ENCODE results near the gene TMSB4X.
A peak's percentile ranks its signal among the peaks of the same experiment; 100 is the strongest.
"Not testable (repeated sequence)": the region's sequence is repeated elsewhere in the genome, so short reads cannot be mapped to it uniquely, and the experiment has no call there.

Gene TMSB4X

GRCh38 chrX:12976819-12977732 is 2.2 kb downstream of the TMSB4X start:
- peaks cover 19% of the 10 kb centered on the region for H3K4me1 ChIP-seq (ENCODE audit: insufficient read depth, low read length)
- H3K9me3 ChIP-seq (ENCODE audit: control insufficient read depth, insufficient read depth, low read length); H3K36me3 ChIP-seq (ENCODE audit: insufficient read depth, low read length): not testable (repeated sequence)
- peak overlapping the region; percentile 90; the same call in 1 of the 2 replicates for H3K9ac ChIP-seq (ENCODE audit: low read depth, low read length)

DNA sequence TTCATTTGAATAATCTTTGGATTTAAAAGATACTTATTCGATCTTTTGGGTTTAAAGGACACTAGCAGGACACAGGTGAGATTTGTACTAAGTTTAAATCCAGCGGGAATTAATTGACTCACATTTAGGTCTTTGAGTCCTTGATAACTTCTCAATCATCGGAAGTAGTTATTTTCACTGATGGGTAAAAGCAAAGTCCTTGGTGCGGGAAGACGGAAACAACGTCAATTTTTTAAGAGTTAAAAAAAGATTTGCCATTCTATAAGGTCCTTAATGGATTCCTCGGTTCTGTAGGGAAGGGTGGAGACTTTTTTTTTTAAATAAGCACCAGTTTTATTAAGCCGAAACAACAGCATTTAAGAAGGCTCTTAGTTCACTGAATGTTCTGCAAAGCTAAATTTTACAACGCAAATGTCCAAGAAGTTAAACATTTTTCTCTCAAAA is 2.9 kb downstream of the TMSB4X start:
- H3K9ac ChIP-seq (ENCODE audit: low read depth, low read length) = peak overlapping the region; percentile 7; the same call in 1 of the 2 replicates
- H3K9me3 ChIP-seq (ENCODE audit: control insufficient read depth, insufficient read depth, low read length) = no peaks in the 10 kb centered on the region
- peaks cover 4% of the 10 kb centered on the region; the same call in 1 of the 2 replicates for H3K36me3 ChIP-seq (ENCODE audit: insufficient read depth, low read length)
- peaks cover 19% of the 10 kb centered on the region for H3K4me1 ChIP-seq (ENCODE audit: insufficient read depth, low read length)

DNA sequence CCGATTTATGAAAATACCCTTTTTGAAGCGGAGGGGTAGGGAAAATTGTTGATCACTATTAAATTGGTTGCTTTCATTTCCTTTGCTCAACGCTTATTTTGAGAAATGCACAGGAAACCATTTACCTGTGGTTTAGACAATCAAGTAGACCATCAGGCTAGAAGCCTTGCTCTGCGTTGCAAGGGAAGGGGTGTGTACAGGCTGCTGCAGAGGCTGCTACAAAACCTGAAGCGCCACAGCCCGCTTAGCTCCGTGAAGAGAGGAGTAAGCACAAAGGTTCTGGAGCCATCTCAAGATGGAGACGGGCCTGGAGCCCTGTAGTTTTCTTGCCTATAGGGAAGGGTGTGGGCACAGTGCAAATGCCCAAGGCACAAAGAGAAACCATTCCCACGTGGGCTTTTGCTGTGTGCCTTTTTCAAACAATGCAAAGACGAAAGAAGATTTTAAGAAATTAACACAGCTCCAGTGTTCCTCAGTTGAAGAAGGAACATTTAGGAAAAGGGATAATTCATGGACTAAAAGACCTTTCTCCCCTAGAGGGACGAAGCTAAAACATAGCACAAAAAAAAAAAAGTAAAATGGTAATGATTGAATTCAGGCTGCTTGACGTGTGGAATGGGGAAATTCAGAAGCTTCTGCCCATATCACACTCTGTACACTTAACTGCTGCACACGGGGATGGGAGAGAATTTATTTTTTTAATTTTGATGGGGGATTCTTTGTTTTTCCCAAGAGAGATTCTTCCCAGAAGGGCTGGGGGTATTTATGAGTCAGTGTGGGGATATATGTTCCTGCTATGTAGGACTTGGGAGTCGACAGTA is 3.5 kb downstream of the TMSB4X start:
- peaks cover 19% of the 10 kb centered on the region for H3K4me1 ChIP-seq (ENCODE audit: insufficient read depth, low read length)
- no peaks in the 10 kb centered on the region for H3K9me3 ChIP-seq (ENCODE audit: control insufficient read depth, insufficient read depth, low read length)
- peaks cover 4% of the 10 kb centered on the region; the same call in 1 of the 2 replicates for H3K36me3 ChIP-seq (ENCODE audit: insufficient read depth, low read length)
- H3K9ac ChIP-seq (ENCODE audit: low read depth, low read length) = peak overlapping the region; percentile 7; the same call in 1 of the 2 replicates

DNA sequence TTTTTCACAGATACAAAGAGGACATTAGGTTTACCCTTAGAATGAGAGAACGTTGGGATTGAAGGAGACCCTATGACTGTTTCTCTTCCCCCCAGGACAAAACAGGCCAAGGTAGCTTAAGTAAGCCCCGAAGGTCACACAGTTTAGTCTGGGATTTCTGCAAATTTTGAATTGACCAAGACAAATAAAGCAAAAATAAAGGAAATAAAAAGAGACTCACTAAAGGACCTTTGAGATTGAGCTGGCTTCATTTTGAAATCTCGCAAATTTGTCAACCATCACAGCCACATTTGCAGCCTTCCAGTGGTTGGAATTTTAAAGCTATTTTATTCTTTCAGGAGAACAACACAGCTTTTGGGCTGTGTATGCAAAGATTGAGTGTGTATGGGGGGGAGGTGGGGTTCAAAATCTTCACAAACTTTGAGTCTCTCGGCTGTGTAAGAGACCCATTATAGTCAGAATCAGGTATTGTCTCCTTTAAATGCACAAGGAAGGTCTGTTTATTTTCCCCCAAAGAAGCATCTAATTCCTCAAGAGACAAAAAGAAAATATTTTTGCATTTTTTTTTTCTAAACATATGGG is 4.2 kb downstream of the TMSB4X start:
- peaks cover 19% of the 10 kb centered on the region for H3K4me1 ChIP-seq (ENCODE audit: insufficient read depth, low read length)
- H3K9me3 ChIP-seq (ENCODE audit: control insufficient read depth, insufficient read depth, low read length) = no peaks in the 10 kb centered on the region
- peaks cover 4% of the 10 kb centered on the region; the same call in 1 of the 2 replicates for H3K36me3 ChIP-seq (ENCODE audit: insufficient read depth, low read length)
- H3K9ac ChIP-seq (ENCODE audit: low read depth, low read length) = 0 out of 2 replicates have a peak overlapping the region, but pooled peaks have one; percentile 7

DNA sequence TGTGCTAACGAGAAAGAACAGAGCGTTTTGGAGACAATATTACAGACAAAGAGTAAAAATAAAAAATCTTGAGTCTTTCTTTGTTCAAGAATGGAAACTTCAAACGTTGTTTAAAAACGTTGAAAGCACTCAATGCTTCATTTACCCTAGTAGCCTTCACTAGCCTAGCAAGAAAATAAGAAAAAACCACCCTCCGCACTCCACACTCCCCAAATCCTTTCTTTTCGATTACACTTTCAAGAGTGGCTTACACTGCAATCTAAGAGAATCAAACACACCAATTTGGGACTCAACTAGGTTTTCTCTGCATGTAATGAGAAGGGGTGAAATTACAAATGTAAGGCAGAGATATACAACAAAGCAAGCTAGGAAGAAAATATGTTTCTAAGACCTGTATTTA is 4.7 kb downstream of the TMSB4X start:
- Histone ChIP-seq H3K9ac (ENCODE audit: low read depth, low read length) (no peak overlapping the region), H3K36me3 (ENCODE audit: insufficient read depth, low read length) (peaks cover 4% of the 10 kb centered on the region; the same call in 1 of the 2 replicates), H3K4me1 (ENCODE audit: insufficient read depth, low read length) (peaks cover 19% of the 10 kb centered on the region), H3K9me3 (ENCODE audit: control insufficient read depth, insufficient read depth, low read length) (no peaks in the 10 kb centered on the region)

GRCh38 chrX:12980039-12980438 is 5.1 kb downstream of the TMSB4X start:
- H3K4me1 ChIP-seq (ENCODE audit: insufficient read depth, low read length) = peaks cover 19% of the 10 kb centered on the region
- not testable (repeated sequence) for H3K9me3 ChIP-seq (ENCODE audit: control insufficient read depth, insufficient read depth, low read length); H3K36me3 ChIP-seq (ENCODE audit: insufficient read depth, low read length); H3K9ac ChIP-seq (ENCODE audit: low read depth, low read length)

DNA sequence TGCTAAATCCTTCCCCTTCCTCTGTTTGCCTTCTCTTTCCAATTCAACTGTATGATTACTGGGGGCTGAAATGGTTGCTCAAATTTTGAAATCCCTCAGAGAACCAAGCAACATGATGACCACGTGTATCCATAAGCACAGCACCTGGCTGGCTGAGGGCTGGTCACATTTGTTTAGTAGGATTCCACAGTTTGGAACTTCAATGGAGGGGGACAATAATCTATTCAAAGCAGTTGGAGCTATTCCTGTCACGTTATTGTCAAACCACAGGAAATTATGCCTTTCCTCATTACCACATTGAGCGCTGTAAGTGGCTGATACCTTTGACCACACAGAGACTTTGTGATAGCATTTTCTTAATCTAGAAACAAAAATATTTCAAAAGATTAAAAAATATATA is 7.0 kb downstream of the TMSB4X start:
- H3K9ac ChIP-seq (ENCODE audit: low read depth, low read length) = no peak overlapping the region
- peaks cover 2% of the 10 kb centered on the region; the same call in 1 of the 2 replicates for H3K9me3 ChIP-seq (ENCODE audit: control insufficient read depth, insufficient read depth, low read length)
- H3K36me3 ChIP-seq (ENCODE audit: insufficient read depth, low read length) = no peaks in the 10 kb centered on the region
- H3K4me1 ChIP-seq (ENCODE audit: insufficient read depth, low read length) = peaks cover 19% of the 10 kb centered on the region

GRCh38 chrX:12984603-12985319 is 9.9 kb downstream of the TMSB4X start:
- Histone ChIP-seq H3K36me3 (ENCODE audit: insufficient read depth, low read length) (no peaks in the 10 kb centered on the region), H3K4me1 (ENCODE audit: insufficient read depth, low read length) (peaks cover 12% of the 10 kb centered on the region), H3K9ac (ENCODE audit: low read depth, low read length) (no peak overlapping the region), H3K9me3 (ENCODE audit: control insufficient read depth, insufficient read depth, low read length) (peaks cover 7% of the 10 kb centered on the region; the same call in 1 of the 2 replicates)

DNA sequence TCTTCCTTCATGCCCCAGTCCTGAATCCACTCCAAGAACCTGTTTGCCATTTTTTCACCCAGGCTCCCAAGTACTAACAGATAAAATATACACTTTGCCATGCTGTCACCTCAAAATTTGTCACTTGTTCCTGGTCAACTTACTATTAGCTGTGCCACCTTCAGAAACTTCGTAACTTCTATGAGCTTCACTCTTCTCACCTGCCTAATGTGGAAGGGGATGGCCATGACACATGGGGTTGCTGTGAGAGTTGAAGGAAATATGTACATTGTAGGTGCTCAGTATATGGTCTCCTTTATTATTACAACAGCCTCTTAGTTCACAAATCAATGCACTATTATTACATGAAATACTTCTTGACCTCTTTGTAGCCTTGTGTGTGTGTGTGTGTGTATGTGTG is 10.4 kb downstream of the TMSB4X start:
- Histone ChIP-seq H3K36me3 (ENCODE audit: insufficient read depth, low read length) (no peaks in the 10 kb centered on the region), H3K9me3 (ENCODE audit: control insufficient read depth, insufficient read depth, low read length) (peaks cover 7% of the 10 kb centered on the region; the same call in 1 of the 2 replicates), H3K9ac (ENCODE audit: low read depth, low read length) (no peak overlapping the region), H3K4me1 (ENCODE audit: insufficient read depth, low read length) (peaks cover 13% of the 10 kb centered on the region)

GRCh38 chrX:12986164-12986779 is 11.4 kb downstream of the TMSB4X start:
- peaks cover 18% of the 10 kb centered on the region for H3K4me1 ChIP-seq (ENCODE audit: insufficient read depth, low read length)

GRCh38 chrX:12986886-12987285 is 12.0 kb downstream of the TMSB4X start:
- Histone ChIP-seq H3K9ac (ENCODE audit: low read depth, low read length) (no peak overlapping the region), H3K9me3 (ENCODE audit: control insufficient read depth, insufficient read depth, low read length) (peaks cover 7% of the 10 kb centered on the region; the same call in 1 of the 2 replicates), H3K36me3 (ENCODE audit: insufficient read depth, low read length) (no peaks in the 10 kb centered on the region), H3K4me1 (ENCODE audit: insufficient read depth, low read length) (peaks cover 18% of the 10 kb centered on the region)

More at GRCh38 chrX:12986164-12986779, 11.4 kb downstream of the TMSB4X start:
- H3K9ac ChIP-seq (ENCODE audit: low read depth, low read length) = no peak overlapping the region
- H3K36me3 ChIP-seq (ENCODE audit: insufficient read depth, low read length) = no peaks in the 10 kb centered on the region
- H3K9me3 ChIP-seq (ENCODE audit: control insufficient read depth, insufficient read depth, low read length) = peaks cover 7% of the 10 kb centered on the region; the same call in 1 of the 2 replicates

DNA sequence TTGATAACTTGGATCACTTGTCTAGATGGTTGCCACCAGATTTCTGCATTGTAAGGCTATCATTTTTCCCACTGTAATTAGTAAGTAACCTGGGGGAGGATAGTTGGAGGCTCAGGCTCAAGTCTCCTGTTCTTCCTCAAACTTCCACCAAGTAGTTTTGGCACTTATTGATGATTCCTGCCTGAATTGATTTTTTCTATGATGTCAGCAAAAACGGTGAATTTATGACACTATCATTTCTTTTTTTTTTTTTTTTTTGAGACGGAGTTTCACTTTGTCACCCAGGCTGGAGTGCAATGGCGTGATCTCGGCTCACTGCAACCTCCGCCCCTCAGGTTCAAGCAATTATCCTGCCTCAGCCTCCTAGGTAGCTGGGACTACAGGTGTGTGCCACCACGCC is 12.4 kb downstream of the TMSB4X start:
- H3K4me1 ChIP-seq (ENCODE audit: insufficient read depth, low read length) = peaks cover 18% of the 10 kb centered on the region
- no peak overlapping the region for H3K9ac ChIP-seq (ENCODE audit: low read depth, low read length)
- H3K36me3 ChIP-seq (ENCODE audit: insufficient read depth, low read length) = no peaks in the 10 kb centered on the region
- H3K9me3 ChIP-seq (ENCODE audit: control insufficient read depth, insufficient read depth, low read length) = peaks cover 7% of the 10 kb centered on the region; the same call in 1 of the 2 replicates

GRCh38 chrX:12987900-12988594 is 13.1 kb downstream of the TMSB4X start:
- H3K9ac ChIP-seq (ENCODE audit: low read depth, low read length) = no peak overlapping the region
- H3K36me3 ChIP-seq (ENCODE audit: insufficient read depth, low read length) = no peaks in the 10 kb centered on the region
- peaks cover 7% of the 10 kb centered on the region; the same call in 1 of the 2 replicates for H3K9me3 ChIP-seq (ENCODE audit: control insufficient read depth, insufficient read depth, low read length)
- peaks cover 18% of the 10 kb centered on the region for H3K4me1 ChIP-seq (ENCODE audit: insufficient read depth, low read length)
